ENCODE measurements around the gene LRRC4C. TPM values are rescaled to one million over a fixed set of nuclear protein-coding genes. Genes with fewer than 3 reads are reported as not detected.

Gene LRRC4C
- total RNA-seq, 1 donor from 2014 or later, result not detected

- H3K27ac ChIP-seq, result no peak overlapping the region
- intact Hi-C loops (cut with DNase I), result no loop called here
- DNase-seq (ENCODE audit: low spot score in 2 of 2), result no peak
- no peaks in the 10 kb centered on the region for H3K4me1 ChIP-seq
- no peaks in the 10 kb centered on the region for H3K27me3 ChIP-seq
- no peak overlapping the region for H3K4me3 ChIP-seq
- TF ChIP-seq CTCF (IDR thresholded peaks at IDR 0.05), result no peak
- no peaks in the 10 kb centered on the region for H3K36me3 ChIP-seq
- H3K9me3 ChIP-seq, result no peaks in the 10 kb centered on the region
Measured at GRCh38 chr11:40100162-40100553, 1359.3 kb downstream of the LRRC4C start.

GRCh38 chr11:40099426-40100161 is 1359.9 kb downstream of the LRRC4C start:
- no peak for TF ChIP-seq CTCF (IDR thresholded peaks at IDR 0.05)
- Histone ChIP-seq H3K4me3 (no peak overlapping the region), H3K4me1 (no peaks in the 10 kb centered on the region), H3K27me3 (no peaks in the 10 kb centered on the region), H3K9me3 (no peaks in the 10 kb centered on the region), H3K27ac (no peak overlapping the region), H3K36me3 (no peaks in the 10 kb centered on the region)
- intact Hi-C loops (cut with DNase I), result no loop called here
- no peak for DNase-seq (ENCODE audit: low spot score in 2 of 2)

GRCh38 chr11:40095446-40095845 is 1364.0 kb downstream of the LRRC4C start:
- H3K9me3 ChIP-seq, result no peaks in the 10 kb centered on the region
- TF ChIP-seq CTCF (IDR thresholded peaks at IDR 0.05), result no peak
- H3K4me1 ChIP-seq, result no peaks in the 10 kb centered on the region
- no peaks in the 10 kb centered on the region for H3K27me3 ChIP-seq
- no peak for DNase-seq (ENCODE audit: low spot score in 2 of 2)
- intact Hi-C loops (cut with DNase I), result no loop called here
- H3K4me3 ChIP-seq, result no peak overlapping the region
- no peak overlapping the region for H3K27ac ChIP-seq
- H3K36me3 ChIP-seq, result no peaks in the 10 kb centered on the region

- intact Hi-C loops (cut with DNase I), result no loop called here
Measured at GRCh38 chr11:40094954-40095353, 1364.5 kb downstream of the LRRC4C start.

GRCh38 chr11:40080434-40080833 is 1379.0 kb downstream of the LRRC4C start:
- H3K4me3 ChIP-seq, result no peak overlapping the region
- no peak for DNase-seq (ENCODE audit: low spot score in 2 of 2)
- H3K27me3 ChIP-seq, result no peaks in the 10 kb centered on the region
- intact Hi-C loops (cut with DNase I), result no loop called here
- H3K4me1 ChIP-seq, result no peaks in the 10 kb centered on the region
- no peaks in the 10 kb centered on the region for H3K9me3 ChIP-seq
- no peak for TF ChIP-seq CTCF (IDR thresholded peaks at IDR 0.05)
- no peak overlapping the region for H3K27ac ChIP-seq
- H3K36me3 ChIP-seq, result no peaks in the 10 kb centered on the region

More at GRCh38 chr11:40094954-40095353, 1364.5 kb downstream of the LRRC4C start:
- Histone ChIP-seq H3K4me3 (no peak overlapping the region), H3K27me3 (no peaks in the 10 kb centered on the region), H3K36me3 (no peaks in the 10 kb centered on the region), H3K4me1 (no peaks in the 10 kb centered on the region), H3K9me3 (no peaks in the 10 kb centered on the region), H3K27ac (no peak overlapping the region)
- TF ChIP-seq CTCF (IDR thresholded peaks at IDR 0.05), result no peak
- no peak for DNase-seq (ENCODE audit: low spot score in 2 of 2)

All from ascending aorta (tissue), 2 donors.